HG03442 (cell line): ENCODE data around the gene KRT84.
"Not testable (repeated sequence)": the region's sequence is repeated elsewhere in the genome, so short reads cannot be mapped to it uniquely, and the experiment has no call there.

Source experiments
- ATAC-seq: cut with Tn5 transposase; IDR thresholded peaks from one replicate; pipeline ENCODE4 v1.9.1; 2021; ENCODE audit warnings: mild to moderate bottlenecking, moderate library complexity; ENCODE audit not compliant: unreplicated experiment

The KRT84 gene

GRCh38 chr12:52345041-52345440, 40.4 kb downstream of the KRT84 start:
- ATAC-seq = not testable (repeated sequence)

GRCh38 chr12:52344111-52344510, 41.3 kb downstream of the KRT84 start:
- no peak for ATAC-seq

- no peak for ATAC-seq
Measured at GRCh38 chr12:52343550-52343949, 41.9 kb downstream of the KRT84 start.

- ATAC-seq = no peak
Measured at GRCh38 chr12:52342781-52343490, 42.5 kb downstream of the KRT84 start.

DNA sequence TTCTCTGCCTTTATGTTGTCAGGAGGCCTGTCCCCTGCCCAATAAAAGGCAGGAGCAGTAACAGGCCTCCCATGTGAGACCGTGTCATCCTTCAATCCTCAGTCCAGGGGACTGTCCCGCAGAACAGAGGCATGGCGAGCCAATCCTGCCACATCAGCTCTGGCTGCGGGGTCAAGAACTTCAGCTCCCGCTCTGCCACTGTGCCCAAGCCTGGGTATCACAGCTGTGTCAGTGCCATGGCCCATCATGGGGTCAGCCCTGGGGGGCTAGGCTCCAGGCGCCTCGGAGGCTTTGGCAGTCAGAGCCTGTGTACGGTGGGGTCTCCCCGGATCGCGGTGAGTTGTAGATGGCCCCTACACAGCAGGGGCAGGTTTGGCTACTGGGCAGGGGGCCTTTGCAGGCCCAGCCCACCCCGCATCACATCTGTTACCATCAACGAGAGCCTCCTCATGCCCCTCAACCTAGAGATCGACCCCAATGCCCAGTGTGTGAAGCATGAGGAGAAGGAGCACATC, 44.3 kb downstream of the KRT84 start:
- ATAC-seq = no peak

DNA sequence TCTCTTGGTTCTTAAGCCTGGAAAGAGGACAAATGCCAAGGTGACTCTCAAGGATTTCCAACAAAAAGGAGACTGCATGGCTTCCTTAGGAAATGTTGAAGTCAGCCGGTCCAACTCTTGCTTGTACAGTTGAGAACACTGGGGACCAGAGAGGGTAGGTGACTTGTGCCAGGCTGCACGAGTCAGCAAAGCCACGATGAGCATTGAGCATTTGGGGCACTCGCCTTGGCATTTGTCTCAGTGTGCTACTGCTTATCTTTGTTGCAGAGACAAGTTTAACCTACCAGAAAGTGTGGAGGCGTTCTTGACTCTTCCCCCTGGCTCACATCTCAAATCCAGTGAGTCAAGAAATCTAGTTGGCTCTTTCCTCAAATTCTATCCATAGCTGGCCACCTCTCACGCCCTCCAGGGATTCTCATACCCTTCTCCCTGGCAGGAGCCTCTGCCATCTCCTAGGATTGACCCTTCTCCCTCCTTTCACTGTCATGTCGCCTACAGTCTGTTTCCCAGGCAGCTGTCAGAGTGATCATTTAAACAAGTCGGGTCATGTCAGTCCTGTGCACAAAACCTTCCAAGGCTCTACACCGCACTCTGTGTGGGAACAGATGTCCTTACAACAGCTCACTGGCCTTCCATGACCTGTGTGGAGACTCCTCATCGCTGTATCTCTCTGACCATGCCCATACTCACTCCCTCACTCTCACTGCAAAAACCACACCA, 47.1 kb downstream of the KRT84 start:
- no peak for ATAC-seq

DNA sequence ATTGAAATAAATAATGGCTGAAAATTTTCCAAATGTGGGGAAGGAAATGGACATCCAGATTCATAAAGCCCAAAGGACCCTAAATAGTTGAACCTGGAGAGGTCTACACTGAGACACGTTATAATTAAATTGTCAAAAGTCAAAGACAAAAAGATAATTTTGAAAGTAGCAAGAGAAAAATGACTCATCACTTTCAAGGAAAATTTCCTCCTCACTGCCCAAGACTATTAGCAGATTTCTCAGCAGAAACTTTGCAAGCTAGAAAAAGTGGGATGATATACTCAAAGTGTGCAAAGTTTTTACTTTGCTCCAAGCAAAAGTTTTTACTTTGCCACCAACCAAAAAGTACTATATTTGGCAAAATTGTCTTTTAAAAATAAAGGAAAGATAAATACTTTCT, 48.4 kb downstream of the KRT84 start:
- ATAC-seq = no peak

GRCh38 chr12:52336641-52337040, 48.8 kb downstream of the KRT84 start:
- ATAC-seq = no peak

GRCh38 chr12:52335598-52336262, 49.7 kb downstream of the KRT84 start:
- no peak for ATAC-seq

DNA sequence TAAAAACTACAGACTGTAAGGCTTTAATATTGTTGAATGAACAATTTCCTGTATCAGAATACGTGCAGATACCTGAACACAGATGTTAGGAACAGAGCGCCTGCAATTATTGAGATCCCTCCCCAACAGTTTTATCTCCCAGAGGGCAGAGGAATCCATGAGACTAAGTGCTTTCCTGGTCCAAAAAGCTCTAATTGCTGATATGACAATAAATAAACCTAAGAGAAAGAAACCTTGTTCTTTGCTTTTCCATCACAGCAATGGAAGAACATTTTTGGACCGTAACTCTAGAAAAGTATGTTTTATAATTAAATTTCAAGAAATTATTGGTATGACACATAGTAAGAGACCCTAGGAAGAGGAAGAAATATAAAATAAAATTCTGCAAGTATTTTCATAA, 51.3 kb downstream of the KRT84 start:
- ATAC-seq = no peak

DNA sequence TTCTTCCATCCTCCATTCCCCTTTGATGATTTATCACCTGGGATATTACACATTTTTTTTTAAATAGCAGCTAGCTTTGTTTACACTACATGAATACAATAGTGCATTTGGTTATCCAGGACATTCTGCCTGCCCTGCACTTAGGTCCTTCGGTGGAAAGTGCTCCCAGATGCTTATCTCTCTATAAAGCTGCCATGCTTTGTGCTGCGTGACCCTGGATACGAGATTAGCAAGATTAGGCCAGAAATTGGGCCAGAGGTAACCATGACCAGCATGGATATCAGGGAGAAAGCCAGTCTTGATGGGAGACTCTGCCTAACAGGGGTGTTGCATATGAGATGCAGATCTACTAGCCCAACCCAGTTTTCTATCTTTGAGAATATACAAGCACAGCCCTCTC, 52.1 kb downstream of the KRT84 start:
- ATAC-seq = no peak

- no peak for ATAC-seq
Measured at GRCh38 chr12:52332381-52332780, 53.1 kb downstream of the KRT84 start.

GRCh38 chr12:52331833-52332232, 53.6 kb downstream of the KRT84 start:
- ATAC-seq = no peak

- no peak for ATAC-seq
Measured at GRCh38 chr12:52331039-52331438, 54.4 kb downstream of the KRT84 start.

DNA sequence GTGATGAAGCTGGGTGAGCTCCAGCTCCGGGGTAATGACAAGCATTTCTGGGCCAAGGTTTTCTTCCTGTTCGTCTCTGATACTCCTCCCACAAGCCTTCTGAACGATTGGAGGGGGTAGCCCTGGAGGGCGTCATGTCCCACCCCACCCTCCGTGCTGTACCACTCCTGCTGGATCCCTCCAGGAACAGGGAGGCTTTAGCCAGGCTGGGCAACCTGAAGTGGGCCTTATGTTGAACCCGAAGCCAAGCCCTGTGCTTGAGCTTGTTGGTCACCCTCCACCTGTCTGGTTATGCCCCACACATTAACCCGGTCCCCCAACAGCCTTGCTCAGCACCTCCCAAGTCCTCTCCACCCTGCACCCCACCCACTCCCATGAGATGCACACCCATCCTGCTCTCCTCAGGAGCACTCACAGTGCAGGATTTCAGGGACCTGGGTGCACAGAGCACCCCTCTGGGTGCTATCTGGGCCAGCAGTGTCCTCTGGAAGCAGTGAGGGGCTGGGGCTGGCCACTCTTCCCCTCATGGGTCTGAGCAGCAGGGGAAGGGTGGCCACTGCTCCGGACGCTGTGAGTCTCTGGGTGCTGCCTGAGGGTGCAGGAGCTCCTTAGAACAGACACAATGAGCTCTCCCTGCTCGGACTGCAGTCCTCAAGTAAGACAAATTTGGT, 57.5 kb downstream of the KRT84 start:
- no peak for ATAC-seq
